Astrocyte of the cerebellum (primary cell): ENCODE measurements around the gene NEUROD6.

Experiments used
- DNase-seq: peaks from one replicate; pipeline ENCODE4 v3.0.0-alpha.2; 2011; ENCODE audit warnings: low read depth
- H3K4me3 ChIP-seq: 2 replicates; pipeline ENCODE4 v1.5.1; 2011; ENCODE audit warnings: mild to moderate bottlenecking, low read depth, low read length, moderate library complexity
- in situ Hi-C: cut with HindIII; loops from 2 replicates; pipeline ENCODE4 v1.10.0; 2017; ENCODE audit warnings: low sequenced_read_pairs
- TF ChIP-seq, protein P1 (sequence below): IDR thresholded peaks from 2 replicates; pipeline ENCODE4 v1.5.1; 2012; ENCODE audit warnings: low read length, low read depth, moderate library complexity, mild to moderate bottlenecking; ENCODE audit errors: missing control alignments

Gene NEUROD6

DNA sequence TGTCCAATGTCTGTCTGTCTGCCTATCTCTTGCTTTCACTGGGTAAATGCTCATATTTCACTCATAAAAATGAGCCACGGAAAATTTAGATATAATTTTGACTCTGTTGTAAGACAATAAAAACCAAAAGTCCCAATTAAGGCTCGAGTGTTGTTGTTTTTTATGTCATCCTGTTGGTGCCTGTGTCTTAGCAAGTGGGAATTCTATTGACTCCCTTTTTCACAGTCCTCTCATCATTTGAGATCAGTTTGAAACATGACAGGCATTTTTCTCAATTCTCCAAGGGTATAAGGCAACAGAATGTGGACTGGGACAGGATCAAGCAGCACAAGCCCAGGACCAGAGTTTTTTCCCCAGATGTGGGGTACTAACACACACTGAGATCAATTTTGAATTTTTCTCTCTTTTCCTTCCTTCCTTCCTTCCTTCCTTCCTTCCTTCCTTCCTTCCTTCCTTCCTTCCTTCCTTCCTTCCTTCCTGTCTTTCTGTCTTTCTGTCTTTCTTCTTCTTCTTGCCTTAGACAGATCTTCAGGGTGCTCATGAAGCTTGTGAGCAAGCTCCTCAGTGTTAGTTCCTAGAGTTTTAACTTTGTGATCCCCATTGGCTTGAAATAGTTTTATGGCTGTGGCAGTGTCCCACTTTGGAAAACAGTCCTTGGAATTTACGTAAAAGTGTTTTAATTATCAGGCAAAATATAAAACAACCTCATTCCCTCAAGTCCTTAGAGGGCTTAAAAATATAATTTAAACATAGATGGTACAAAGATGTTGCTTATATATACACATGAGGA, 3.2 kb upstream of the NEUROD6 start:
- TF ChIP-seq, protein P1, sequence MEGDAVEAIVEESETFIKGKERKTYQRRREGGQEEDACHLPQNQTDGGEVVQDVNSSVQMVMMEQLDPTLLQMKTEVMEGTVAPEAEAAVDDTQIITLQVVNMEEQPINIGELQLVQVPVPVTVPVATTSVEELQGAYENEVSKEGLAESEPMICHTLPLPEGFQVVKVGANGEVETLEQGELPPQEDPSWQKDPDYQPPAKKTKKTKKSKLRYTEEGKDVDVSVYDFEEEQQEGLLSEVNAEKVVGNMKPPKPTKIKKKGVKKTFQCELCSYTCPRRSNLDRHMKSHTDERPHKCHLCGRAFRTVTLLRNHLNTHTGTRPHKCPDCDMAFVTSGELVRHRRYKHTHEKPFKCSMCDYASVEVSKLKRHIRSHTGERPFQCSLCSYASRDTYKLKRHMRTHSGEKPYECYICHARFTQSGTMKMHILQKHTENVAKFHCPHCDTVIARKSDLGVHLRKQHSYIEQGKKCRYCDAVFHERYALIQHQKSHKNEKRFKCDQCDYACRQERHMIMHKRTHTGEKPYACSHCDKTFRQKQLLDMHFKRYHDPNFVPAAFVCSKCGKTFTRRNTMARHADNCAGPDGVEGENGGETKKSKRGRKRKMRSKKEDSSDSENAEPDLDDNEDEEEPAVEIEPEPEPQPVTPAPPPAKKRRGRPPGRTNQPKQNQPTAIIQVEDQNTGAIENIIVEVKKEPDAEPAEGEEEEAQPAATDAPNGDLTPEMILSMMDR = no peak
- H3K4me3 ChIP-seq = no peak overlapping the region
- in situ Hi-C loops = no loop called here

GRCh38 chr7:31341141-31341540, 615 bp upstream of the NEUROD6 start:
- TF ChIP-seq, protein P1 = no peak
- no peak for DNase-seq
- H3K4me3 ChIP-seq = no peak overlapping the region
- in situ Hi-C loops = no loop called here

More for the DNA sequence above, 3.2 kb upstream of the NEUROD6 start:
- no peak for DNase-seq

DNA sequence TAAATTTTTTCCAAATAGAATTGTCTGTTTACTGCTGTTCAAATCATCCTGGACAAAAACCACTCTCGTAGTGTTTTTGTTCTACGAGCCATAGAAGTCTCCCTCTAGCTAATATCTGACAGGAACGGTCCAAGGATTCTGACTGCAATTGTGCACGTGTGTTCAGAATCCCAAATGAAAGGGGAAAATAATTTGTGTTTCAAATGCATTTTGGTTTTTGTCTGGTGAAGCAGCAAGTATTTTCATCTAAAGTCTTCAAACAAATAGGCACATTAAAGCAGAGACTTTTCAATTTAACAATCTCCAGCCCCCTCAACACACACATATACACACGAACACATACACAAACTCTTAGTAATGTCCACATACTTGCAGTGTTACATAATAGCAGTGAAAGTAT, 475 bp downstream of the NEUROD6 start:
- DNase-seq = no peak
- TF ChIP-seq, protein P1 = no peak
- H3K4me3 ChIP-seq = no peak overlapping the region
- in situ Hi-C loops = no loop called here

DNA sequence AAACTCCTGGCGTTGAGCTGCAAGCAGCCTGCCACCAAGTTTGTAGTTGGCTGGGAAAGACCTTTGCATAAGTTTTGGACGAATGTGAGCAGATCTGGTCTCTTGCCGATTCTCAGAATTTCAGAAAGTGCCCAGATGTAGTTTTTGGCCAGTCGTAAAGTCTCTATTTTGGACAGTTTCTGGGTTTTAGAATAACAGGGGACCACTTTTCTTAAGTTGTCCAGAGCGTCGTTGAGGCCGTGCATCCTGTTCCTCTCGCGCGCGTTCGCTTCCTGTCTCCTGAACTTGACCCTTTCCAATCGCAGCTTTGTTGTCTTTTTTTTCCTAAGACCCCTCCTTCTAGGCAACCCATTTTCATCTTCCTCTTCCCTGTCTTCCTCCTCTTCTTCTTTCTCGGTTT, 1.8 kb downstream of the NEUROD6 start:
- in situ Hi-C loops = no loop called here
- DNase-seq = no peak
- TF ChIP-seq, protein P1 = no peak
- H3K4me3 ChIP-seq = no peak overlapping the region

- TF ChIP-seq, protein P1 = no peak
- no peak overlapping the region for H3K4me3 ChIP-seq
- in situ Hi-C loops = no loop called here
These were observed 3.4 kb downstream of the NEUROD6 start for GRCh38 chr7:31337002-31337565.

DNA sequence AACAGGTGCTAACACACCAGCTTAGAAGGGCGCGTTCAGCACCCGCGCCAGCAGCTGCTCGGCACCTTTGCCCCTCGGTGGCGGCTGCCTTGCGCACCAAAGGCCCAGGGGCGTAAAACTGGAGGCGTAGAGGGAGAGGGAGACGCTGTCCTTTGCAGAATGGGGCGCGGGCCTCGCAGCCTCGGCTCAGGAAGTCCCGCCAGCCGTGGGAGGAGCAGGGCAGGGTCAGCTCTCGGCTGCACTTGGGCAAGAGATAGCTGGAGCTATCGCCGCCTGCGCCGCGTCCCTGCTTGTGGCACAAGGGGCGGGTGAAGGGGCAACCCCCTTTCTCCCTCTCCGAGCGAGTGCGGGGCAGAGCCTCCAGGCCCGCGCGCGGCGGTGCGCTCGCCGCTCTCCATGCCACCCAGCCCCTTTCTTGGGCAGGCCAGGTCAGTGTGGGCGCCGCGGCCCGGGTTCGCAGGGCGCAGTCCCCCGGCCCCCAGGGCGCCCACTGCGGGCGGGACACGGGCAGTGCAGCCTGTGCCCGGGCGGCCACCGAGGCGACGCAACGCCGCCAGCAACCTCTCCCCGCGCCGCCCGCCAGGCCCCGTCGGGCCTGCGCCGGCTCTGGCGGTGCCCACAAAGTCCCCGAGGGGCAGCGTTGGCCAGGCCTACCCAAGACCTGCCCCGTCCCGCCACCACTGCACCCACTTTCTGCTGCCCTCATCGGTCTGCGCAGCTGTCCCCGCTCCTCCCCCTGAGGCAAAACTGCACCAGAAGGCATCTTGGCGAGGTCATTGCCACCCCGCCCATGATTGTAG, 4.1 kb downstream of the NEUROD6 start:
- in situ Hi-C loops = no loop called here
- no peak overlapping the region for H3K4me3 ChIP-seq
- TF ChIP-seq, protein P1 = no peak
- DNase-seq = no peak

More at GRCh38 chr7:31337002-31337565, 3.4 kb downstream of the NEUROD6 start:
- no peak for DNase-seq
